Activated CD4-positive, alpha-beta T cell treated with anti-CD3 and anti-CD28 coated beads, Interleukin-2, amount 50 U/mL, for 48 hours (primary cell): ENCODE results near the gene THRB.

Experiments used
- DNase-seq, 2 experiments: peaks; one replicate each; pipeline ENCODE4 v3.0.0-alpha.2; 2020

The THRB gene

DNA sequence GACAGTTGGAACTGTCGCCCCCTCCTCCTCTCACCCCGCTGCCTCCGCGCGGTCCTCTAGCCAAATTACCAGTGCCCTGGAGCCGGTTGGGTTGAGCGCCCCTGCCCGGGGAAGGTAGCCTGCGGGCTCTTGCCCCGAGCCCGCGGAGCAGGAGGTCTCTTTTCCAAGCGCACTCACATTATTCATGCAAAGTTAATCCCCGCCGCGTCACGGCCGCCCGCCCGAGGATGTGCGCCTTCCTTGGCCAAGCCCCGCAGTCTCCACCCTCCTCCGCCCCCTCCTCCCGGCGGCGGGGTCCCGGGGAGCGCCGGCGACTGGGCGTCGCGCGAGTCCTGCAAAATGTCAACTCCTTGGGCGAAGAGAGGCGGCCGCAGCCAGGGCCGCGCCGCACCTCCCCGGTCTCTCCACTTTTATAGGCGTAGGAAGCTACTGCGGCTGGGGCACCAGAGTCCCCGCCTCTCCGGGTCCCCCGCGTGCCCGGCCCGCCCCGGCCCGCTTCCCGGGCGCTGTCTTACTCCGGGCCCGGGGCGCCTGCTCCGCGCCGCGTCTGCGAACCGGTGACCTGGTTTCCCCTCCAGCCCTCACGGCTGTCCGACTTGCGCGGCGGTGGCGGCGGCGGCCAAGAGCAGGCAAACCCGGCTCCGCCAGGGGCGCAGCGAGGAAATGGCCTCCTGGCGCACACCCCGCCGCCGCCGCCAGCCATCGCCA, at the start of gene THRB:
Gene THRB, minus strand, starts transcription at position 233 of the 708 bp plus-strand sequence.
- no peak for DNase-seq

DNA sequence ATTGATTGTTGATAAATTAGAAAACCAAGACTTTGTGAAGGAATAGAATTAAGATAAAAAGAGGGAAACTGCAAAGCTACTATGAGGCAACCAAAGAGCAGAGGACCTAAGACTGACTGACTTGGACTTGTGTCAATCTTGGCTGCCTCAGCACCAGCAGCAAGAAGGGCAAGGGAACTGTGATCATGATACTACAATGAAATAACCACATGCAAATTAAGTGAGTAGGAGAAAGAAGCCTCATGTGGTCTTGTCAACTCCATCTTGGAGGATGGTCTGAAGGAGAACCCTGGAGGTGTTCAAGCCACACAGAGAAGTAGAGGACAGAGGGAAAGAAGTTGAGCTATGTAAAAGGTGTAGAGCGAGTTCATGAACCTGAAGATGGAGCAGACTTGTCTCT, 47.3 kb upstream of the THRB start:
- no peak for DNase-seq

DNA sequence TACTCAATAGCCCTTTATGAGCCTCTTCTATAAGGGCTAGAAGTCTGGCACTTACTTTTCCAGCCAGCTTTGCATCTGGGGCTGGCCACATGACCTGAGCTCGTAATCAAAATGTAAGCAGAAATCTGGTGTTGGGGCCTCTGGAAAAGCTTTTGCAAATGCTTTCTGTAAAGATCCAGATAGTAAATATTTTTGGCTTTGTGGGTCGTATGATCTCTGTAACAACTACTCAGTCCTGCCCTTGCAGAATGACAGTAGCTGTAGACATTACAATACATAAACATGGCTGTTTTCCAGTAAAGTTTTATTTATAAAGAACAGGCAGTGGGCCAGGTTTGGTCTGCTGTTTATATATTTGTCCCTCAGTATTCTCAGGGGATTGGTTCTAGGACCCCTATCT, 46.2 kb upstream of the THRB start:
- DNase-seq: no peak

GRCh38 chr3:24539699-24540098, 45.0 kb upstream of the THRB start:
- no peak for DNase-seq

DNA sequence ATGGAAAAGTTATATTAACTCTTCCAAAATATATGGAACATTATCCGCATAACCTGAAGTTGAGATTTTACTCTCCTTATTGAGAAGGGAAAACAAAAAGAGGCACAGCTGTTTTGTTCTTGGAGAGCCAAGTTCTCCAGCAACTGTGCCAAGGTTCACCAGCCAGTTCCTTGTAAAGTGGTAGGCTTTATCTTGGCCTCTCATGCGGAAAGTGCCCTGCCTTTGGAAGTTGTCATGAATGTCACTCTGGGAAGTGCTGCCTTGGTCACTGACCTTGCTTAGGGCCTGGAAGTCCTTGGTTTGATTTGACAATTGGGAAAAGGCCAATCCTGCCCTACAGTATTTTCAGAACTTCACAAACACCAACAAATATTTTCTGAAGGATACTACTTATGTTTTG, 44.2 kb upstream of the THRB start:
- no peak for DNase-seq

- no peak for DNase-seq
Measured at GRCh38 chr3:24533561-24534193, 39.0 kb upstream of the THRB start.

DNA sequence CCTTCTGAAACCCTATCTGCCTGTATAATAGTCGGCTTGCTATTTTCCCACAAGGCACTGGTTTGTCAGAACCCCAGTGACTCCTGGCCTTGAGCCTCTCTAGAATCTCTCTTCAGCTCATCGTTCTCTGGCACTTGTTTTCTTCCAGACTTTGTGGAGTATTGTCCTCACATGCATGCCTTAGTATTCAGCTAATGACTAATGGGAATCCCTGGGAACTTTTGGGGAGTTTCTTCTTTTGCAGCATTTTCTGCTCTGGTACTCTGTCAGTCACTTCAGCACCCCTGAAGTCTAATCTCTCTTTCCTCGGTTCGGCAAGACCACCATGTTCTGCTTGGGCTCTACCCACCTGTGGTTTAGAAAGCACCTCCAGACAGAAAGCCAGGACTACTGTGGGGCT, 35.8 kb upstream of the THRB start:
- DNase-seq: no peak

GRCh38 chr3:24529210-24529609, 34.6 kb upstream of the THRB start:
- no peak for DNase-seq

DNA sequence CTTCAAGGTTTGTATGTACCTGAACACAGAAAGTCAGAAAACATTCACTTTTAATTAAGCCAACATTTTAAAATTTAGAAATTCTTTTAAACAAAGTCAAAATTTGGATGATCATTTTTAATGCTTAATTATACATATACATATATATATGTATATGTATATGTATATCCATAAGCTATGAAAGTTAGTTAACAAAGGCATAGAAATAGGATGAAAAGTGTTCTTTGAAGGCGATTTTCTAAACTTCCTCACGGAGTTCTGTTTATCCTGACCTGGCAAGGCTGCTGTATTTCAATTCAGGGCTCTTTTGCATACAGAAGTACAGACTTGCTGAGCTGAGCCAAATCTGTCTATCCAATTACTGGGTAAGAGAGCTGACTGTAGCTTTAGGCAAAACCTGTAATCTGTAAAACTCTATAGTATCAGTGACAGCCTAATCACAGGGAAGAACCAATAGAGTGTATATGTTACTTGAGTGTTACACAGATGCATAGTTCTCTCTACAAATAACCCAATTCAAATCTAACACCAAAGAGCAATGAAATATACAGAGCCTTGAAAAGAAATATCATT, 32.1 kb upstream of the THRB start:
- no peak for DNase-seq

DNA sequence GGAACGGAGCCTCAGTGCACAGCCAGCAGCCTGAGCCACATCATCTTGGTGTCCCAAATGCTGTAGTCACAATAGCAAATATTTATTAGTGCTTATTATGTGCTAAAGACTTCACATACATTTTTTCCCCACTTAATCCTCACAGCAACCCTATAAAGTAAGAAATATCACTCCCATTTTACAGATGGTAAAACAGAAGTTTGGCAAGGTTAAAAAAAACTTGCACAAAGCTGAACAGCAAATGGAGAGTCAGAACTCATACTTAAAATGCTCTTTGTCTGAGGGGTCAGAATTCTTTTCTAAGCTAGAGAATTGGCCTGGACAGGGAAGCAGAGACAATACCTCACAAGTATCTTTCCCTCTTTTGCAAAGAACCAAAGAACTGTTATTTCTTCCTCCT, 30.9 kb upstream of the THRB start:
- DNase-seq: no peak

DNA sequence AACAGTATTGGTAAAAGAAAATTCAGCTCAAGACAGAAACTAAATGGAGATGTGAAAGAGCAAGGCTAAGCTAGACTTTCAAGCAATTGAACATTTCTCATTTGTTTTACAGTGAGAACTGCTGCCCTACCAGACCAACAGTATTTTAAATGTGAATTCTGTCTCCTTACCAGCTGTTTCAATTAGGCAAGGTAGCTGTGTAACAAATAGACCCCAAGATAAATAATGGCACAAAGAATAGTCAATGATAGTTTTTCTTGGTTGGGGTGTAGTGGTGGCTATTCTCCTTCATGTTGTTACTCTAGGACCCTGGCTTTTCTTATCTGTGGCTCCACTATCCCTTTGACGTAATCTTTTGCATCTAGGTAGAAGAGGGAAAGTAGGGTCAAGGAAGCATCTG, 30.4 kb upstream of the THRB start:
- DNase-seq: no peak

DNA sequence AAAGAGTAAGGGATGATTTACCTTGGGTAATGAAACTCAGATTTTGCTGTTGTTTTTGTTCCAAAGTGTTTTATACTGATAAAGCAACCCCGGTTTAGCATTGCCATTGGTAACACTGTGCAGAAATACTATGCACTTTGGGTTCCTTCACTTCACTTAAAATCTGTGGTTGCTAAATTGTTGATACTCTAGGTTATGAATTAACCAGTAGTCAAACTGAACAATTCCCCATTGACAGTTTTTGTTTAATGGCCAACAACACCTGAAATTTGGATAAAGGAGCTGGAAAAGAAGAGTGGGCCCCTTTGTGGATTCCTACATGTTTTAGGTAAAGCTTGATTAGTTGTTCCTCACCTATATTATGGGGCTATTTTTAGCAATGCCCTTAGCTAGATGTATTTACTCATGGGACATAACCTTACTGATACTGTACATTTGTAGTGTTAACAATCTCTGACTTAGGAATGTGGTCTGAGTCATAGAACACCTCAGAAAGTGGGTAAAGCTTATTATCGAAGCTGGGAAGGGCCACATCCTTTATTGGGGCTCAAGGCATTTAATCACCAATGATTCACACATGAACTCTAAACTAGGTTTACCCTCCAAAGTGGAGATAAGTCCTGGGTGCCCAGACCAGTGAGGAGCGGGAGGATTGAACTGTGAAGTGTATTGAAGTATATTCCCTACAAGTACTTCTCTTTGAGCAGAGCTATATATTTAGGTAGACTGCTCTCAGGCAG, 29.5 kb upstream of the THRB start:
- DNase-seq: no peak

- DNase-seq: no peak
Measured at GRCh38 chr3:24523215-24523614, 28.6 kb upstream of the THRB start.

GRCh38 chr3:24522146-24522579, 27.5 kb upstream of the THRB start:
- DNase-seq: no peak

GRCh38 chr3:24521420-24522145, 26.9 kb upstream of the THRB start:
- no peak for DNase-seq

GRCh38 chr3:24520976-24521419, 26.3 kb upstream of the THRB start:
- no peak for DNase-seq

DNA sequence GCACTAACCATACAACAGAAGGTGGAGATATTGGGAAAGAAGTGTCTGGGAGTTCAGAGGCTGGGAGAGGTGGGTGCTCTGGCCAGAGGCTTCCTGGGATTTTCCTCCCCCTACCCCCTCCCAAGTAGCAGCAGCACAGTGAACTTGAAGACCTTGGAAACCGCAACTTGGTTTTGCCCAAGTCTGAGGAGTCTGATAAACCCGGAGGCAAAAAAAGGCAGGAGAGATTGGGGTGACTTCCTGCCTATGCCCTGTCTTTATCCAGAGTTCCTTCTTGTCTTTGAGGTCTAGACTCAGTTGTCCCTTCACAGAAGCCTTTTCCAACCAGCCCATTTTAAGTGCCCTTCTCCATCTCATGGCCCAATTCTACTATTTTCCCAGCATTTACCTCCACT, 25.4 kb upstream of the THRB start:
- no peak for DNase-seq

DNA sequence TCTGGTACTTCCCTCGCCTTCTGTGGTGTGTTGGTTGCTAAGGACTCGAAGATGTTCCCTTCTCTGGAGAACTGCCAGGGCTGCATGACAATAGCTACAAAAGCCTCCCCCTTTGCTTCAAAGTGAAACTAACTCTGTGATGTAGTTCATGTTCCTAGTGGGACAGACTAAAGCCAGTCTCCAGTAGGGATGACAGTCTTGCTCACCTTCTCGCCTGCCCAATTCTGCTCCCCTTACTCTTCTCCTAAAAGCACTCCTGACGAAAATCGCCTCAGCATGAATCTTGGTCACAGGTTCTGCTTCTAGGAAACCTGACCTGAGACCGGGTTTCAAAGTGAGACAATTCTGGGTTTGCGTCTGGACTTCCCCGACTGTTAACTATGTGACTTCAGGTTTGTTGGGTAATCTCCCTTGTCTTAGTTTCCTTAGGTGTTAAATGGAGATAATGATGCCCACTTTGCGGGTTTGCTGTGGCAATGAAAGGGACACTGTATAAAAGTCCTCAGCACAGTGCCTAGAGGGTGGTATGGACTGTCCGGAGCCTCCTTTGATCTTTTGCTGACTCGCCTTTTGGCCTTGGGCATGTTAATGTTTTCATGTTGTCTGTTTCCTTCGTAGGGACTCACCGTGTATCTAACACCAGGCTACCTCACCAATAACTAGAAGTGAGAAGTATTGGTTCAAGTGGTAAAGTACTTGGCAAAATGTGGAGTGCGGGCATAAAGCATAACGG, 24.9 kb upstream of the THRB start:
- no peak for DNase-seq

DNA sequence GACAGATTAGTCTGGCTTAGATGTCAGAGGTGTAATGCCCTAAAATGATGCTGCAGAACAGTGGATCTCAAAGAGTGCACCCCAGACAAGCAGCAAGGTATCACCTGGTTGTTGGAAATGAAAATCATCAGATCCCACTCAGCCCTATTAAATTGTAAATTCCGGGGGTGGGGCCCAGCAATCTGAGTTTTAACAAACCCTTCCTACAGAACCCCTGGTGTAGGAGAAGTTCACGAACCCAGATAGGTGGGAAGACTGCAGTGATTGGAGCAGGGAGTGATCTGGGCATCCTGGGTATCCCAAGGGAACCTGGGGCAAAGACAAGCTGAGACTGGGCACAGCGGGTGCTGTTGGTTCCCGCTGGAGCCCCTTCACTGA, 24.3 kb upstream of the THRB start:
- no peak for DNase-seq

DNA sequence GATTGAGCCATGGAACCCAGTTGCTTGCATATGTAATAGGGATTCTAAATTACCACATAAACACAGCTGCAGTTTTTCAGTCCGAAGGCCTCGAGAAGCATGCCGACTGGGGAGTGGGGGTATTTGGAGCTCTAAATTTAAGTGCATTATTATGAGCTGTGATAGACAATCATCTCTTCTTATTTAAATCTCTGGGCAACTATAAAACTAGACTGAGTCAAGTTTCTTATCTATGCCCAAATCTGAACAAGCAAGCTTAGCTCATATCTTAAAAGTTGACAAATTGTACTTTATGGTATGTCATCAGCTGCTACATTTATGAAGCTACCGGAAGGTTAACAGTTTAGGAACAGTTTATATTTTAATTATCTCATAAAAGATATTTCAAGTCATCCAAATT, 19.5 kb upstream of the THRB start:
- no peak for DNase-seq

DNA sequence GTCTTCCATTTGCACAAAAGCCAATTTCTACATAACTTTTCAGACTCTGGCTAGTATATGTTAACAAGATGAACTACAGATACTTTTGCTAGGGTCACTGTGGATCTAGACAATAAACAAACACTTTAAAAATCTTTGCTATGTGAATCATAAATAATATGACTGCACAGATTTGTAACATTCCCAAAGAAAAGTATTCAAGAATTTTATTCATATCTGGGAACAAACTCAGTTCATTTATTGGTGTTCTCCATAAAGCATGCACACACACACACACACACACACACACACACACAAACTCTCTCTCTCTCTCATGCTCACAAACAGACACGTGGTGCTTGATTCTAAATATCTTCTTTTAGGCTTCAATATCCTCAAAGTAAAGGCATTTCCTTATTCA, 18.8 kb upstream of the THRB start:
- DNase-seq: no peak

DNA sequence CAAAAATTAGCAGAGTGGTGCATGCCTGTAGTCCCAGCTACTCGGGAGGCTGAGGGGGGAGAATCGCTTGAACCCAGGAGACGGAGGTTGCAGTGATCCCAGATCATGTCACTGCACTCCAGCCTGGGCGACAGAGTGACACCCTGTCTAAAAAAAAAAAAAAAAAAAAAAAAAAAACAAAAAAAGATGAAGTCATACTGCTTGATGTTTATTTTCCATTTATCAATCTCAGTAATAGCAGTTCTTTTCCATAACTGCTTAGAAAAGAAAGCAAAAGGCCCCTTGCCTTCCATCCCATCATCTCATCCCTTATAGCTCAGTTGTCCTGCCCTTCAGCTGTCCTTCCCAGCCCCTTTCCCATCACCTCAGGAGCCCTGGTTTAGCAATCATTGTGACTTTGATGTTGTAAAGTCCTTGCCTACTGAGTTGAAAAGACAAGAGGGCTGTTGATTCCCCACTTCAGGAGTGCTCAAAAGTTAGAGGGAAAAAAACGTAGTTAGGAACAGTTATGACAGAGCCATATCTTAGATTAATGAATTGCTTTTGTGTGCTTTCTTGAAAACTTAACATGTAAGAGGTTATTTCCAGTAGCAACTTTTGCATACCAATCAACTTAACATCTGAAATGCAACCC, 18.0 kb upstream of the THRB start:
- no peak for DNase-seq
